Measurements from ENCODE around the gene ALG1.

The ALG1 gene

GRCh38 chr16:5032748-5033167 lies 38.9 kb upstream of the ALG1 start:
- H3K27me3 ChIP-seq (ENCODE audit: insufficient read depth, poor library complexity, severe bottlenecking): no peaks in the 10 kb centered on the region
- TF ChIP-seq GABPA (IDR thresholded peaks at IDR 0.05; ENCODE audit: low read depth) (no peak), SPI1 (IDR thresholded peaks at IDR 0.05; ENCODE audit: borderline replicate concordance, low read depth) (no peak), POLR2AphosphoS5 (IDR thresholded peaks at IDR 0.05; ENCODE audit: low read depth) (no peak), REST (IDR thresholded peaks at IDR 0.05; ENCODE audit: insufficient replicate concordance, low read depth) (no peak), CTCF (IDR thresholded peaks at IDR 0.05; ENCODE audit: insufficient read depth, low read length) (no peak)
- DNase-seq (ENCODE audit: low read depth in 1 of 2, low spot score in 1 of 2): no peak
- H3K4me3 ChIP-seq (replicated peaks; ENCODE audit: insufficient read depth, low read length): peak overlapping the region; percentile 99
- H3K27ac ChIP-seq (replicated peaks): peak overlapping the region; percentile 63

GRCh38 chr16:5033256-5034166 lies 38.1 kb upstream of the ALG1 start, which contains the start of gene NAGPA:
Gene NAGPA (minus strand): TSS chr16:5033935. CDS start chr16:5033914, 21 bp downstream.
- TF ChIP-seq CTCF (IDR thresholded peaks at IDR 0.05; ENCODE audit: insufficient read depth, low read length) (no peak), SPI1 (IDR thresholded peaks at IDR 0.05; ENCODE audit: borderline replicate concordance, low read depth) (no peak), POLR2AphosphoS5 (IDR thresholded peaks at IDR 0.05; ENCODE audit: low read depth) (peak; percentile 59; the same call in 1 of the 2 replicates), REST (IDR thresholded peaks at IDR 0.05; ENCODE audit: insufficient replicate concordance, low read depth) (peak; percentile 44), GABPA (IDR thresholded peaks at IDR 0.05; ENCODE audit: low read depth) (no peak; the same call in 1 of the 2 replicates)
- Histone ChIP-seq H3K27ac (replicated peaks) (peak within 1 kb of the TSS; percentile 63), H3K4me3 (replicated peaks; ENCODE audit: insufficient read depth, low read length) (peak within 1 kb of the TSS; percentile 99), H3K27me3 (ENCODE audit: insufficient read depth, poor library complexity, severe bottlenecking) (no peaks in the 10 kb centered on the region)
- DNase-seq (ENCODE audit: low read depth in 1 of 2, low spot score in 1 of 2): peak; percentile 69 to 81

GRCh38 chr16:5034167-5034523 lies 37.5 kb upstream of the ALG1 start:
- DNase-seq (ENCODE audit: low read depth in 1 of 2, low spot score in 1 of 2): no peak
- TF ChIP-seq GABPA (IDR thresholded peaks at IDR 0.05; ENCODE audit: low read depth) (no peak), POLR2AphosphoS5 (IDR thresholded peaks at IDR 0.05; ENCODE audit: low read depth) (no peak), CTCF (IDR thresholded peaks at IDR 0.05; ENCODE audit: insufficient read depth, low read length) (no peak), SPI1 (IDR thresholded peaks at IDR 0.05; ENCODE audit: borderline replicate concordance, low read depth) (no peak), REST (IDR thresholded peaks at IDR 0.05; ENCODE audit: insufficient replicate concordance, low read depth) (no peak)
- H3K4me3 ChIP-seq (replicated peaks; ENCODE audit: insufficient read depth, low read length): peak overlapping the region; percentile 99
- peak overlapping the region; percentile 63 for H3K27ac ChIP-seq (replicated peaks)
- no peaks in the 10 kb centered on the region for H3K27me3 ChIP-seq (ENCODE audit: insufficient read depth, poor library complexity, severe bottlenecking)

All from HL-60 (cell line).